Mucosa of descending colon (tissue), 3 donors: ENCODE data around the gene ASTN2. TPM values are rescaled to one million over a fixed set of nuclear protein-coding genes. Genes with fewer than 3 reads are reported as not detected.

Experiments used
- ATAC-seq: fragments of 200-7000 bp; cut with Tn5 transposase; one replicate; pipeline ENCODE4 v1.9.1; 2020; ENCODE audit warnings: mild to moderate bottlenecking, moderate library complexity
- DNase-seq, 3 donors: peaks; one replicate each; pipeline ENCODE4 v3.0.0-alpha.2; 2020
- H3K36me3 ChIP-seq: fragments of 200-600 bp; one replicate; pipeline ENCODE4 v1.8.0; 2021; ENCODE audit warnings: low read depth, mild to moderate bottlenecking
- H3K4me1 ChIP-seq: fragments of 200-600 bp; one replicate; pipeline ENCODE4 v1.8.0; 2021; ENCODE audit warnings: low read depth, mild to moderate bottlenecking
- H3K4me3 ChIP-seq: fragments of 200-600 bp; one replicate; pipeline ENCODE4 v1.8.0; 2021; ENCODE audit warnings: mild to moderate bottlenecking
- H3K9me3 ChIP-seq: fragments of 200-600 bp; one replicate; pipeline ENCODE4 v1.8.0; 2021; ENCODE audit warnings: mild to moderate bottlenecking
- CTCF ChIP-seq: fragments of 200-600 bp; IDR thresholded peaks from one replicate; pipeline ENCODE4 v1.8.0; 2022; ENCODE audit warnings: antibody characterized with exemption, mild to moderate bottlenecking
- intact Hi-C, 2 donors: fragments of 100-400 bp; cut with DNase I in 1 of 2; cut with micrococcal nuclease in 1 of 2; formaldehyde crosslinking; loops; one replicate each; pipeline versions ENCODE4 v1.11.0 to v1.11.1; 2022; cut with DNase I, micrococcal nuclease
- total RNA-seq, 3 donors: library from RNA; stranded (reverse); fragmentation: NEBNext Ultra II Directional in 2 of 3; extraction: Animal tissue kit (Norgen Biotek cat#: 25700) in 2 of 3; gene quantifications; one replicate each; pipeline versions ENCODE4 v1.2.1 to v1.2.4, GENCODE V29; 2021 to 2023
- donor health status: DM: no; HTN: no; CAD: no; lungs with moderate emphysema.
- donor health status: DM: no; HTN: no; CAD: no.
- donor health status: DM: no; HTN: yes; CAD: no.

Gene ASTN2
- total RNA-seq, 3 donors from 2014 or later: 3.5 to 6.1 (median 5.4) TPM

- ATAC-seq (no peak), DNase-seq (no peak)
- H3K4me1 ChIP-seq: no peaks in the 10 kb centered on the region
- H3K9me3 ChIP-seq: no peaks in the 10 kb centered on the region
- no peaks in the 10 kb centered on the region for H3K36me3 ChIP-seq
- intact Hi-C loops: no loop called here
- TF ChIP-seq CTCF: no peak
- no peak overlapping the region for H3K4me3 ChIP-seq
Measured at GRCh38 chr9:116635908-116636307, 778.9 kb downstream of the ASTN2 start.

GRCh38 chr9:116632990-116633838, 781.6 kb downstream of the ASTN2 start:
- intact Hi-C loops: no loop called here

GRCh38 chr9:116629634-116630033, 785.2 kb downstream of the ASTN2 start:
- no peak for TF ChIP-seq CTCF
- Histone ChIP-seq H3K4me1 (no peaks in the 10 kb centered on the region), H3K4me3 (no peak overlapping the region), H3K36me3 (no peaks in the 10 kb centered on the region), H3K9me3 (no peaks in the 10 kb centered on the region)
- intact Hi-C loops: no loop called here
- ATAC-seq (no peak), DNase-seq (no peak)

More at GRCh38 chr9:116632990-116633838, 781.6 kb downstream of the ASTN2 start:
- Histone ChIP-seq H3K36me3 (no peaks in the 10 kb centered on the region), H3K9me3 (no peaks in the 10 kb centered on the region), H3K4me1 (no peaks in the 10 kb centered on the region), H3K4me3 (no peak overlapping the region)
- TF ChIP-seq CTCF: no peak
- DNase-seq (no peak), ATAC-seq (no peak)

GRCh38 chr9:116628716-116629115, 786.1 kb downstream of the ASTN2 start:
- intact Hi-C loops: no loop called here
- no peak for ATAC-seq
- H3K9me3 ChIP-seq: no peaks in the 10 kb centered on the region
- no peaks in the 10 kb centered on the region for H3K4me1 ChIP-seq
- no peaks in the 10 kb centered on the region for H3K36me3 ChIP-seq
- TF ChIP-seq CTCF: no peak
- no peak overlapping the region for H3K4me3 ChIP-seq
- no peak for DNase-seq

GRCh38 chr9:116627433-116627832, 787.4 kb downstream of the ASTN2 start:
- H3K4me3 ChIP-seq: no peak overlapping the region
- no peaks in the 10 kb centered on the region for H3K36me3 ChIP-seq
- H3K4me1 ChIP-seq: no peaks in the 10 kb centered on the region
- intact Hi-C loops: no loop called here
- no peak for TF ChIP-seq CTCF
- no peak for ATAC-seq
- no peak for DNase-seq
- H3K9me3 ChIP-seq: no peaks in the 10 kb centered on the region
